Ovary (tissue), 3 donors: ENCODE measurements around the gene GPR173.

Experiments
- CTCF ChIP-seq, 3 donors: fragments of 450-650 bp in 2 of 3; fragments of 200-600 bp in 1 of 3; IDR thresholded peaks; one replicate each; pipeline versions ENCODE4 v1.5.1 to v1.8.0; 2016 to 2022; ENCODE audit warnings: antibody characterized with exemption in 3 of 3, mild to moderate bottlenecking in 1 of 3
- POLR2A ChIP-seq: fragments of 450-650 bp; IDR thresholded peaks from one replicate; pipeline ENCODE4 v1.6.1; 2017; ENCODE audit warnings: antibody characterized with exemption, mild to moderate bottlenecking, moderate library complexity
- donor health status: DM: no; HTN: no; CAD: no.

GRCh38 chrX:53009032-53009431 is 39.6 kb upstream of the GPR173 start:
- TF ChIP-seq CTCF (IDR thresholded peaks at IDR 0.05) (no peak), POLR2A (no peak)
